SK-N-SH treated with all-trans-retinoic acid at 6 μM for 48 hours (cell line): ENCODE measurements around the gene GPR152.

ENCODE experiments used
- ATAC-seq: fragments of 200-7000 bp; cut with Tn5 transposase; 3 replicates; pipeline ENCODE4 v1.9.1; 2020; ENCODE audit warnings: mild to moderate bottlenecking, moderate library complexity
- ARNTL ChIP-seq: fragments of 450-650 bp; formaldehyde crosslinking; IDR thresholded peaks from 2 replicates; pipeline ENCODE4 v1.5.0; 2020; ENCODE audit warnings: low read depth, mild to moderate bottlenecking, moderate library complexity, borderline replicate concordance
- BACH2 ChIP-seq: fragments of 250-450 bp; sonication (Bioruptor Pico); IDR thresholded peaks from 2 replicates; pipeline ENCODE4 v1.9.0; 2021; ENCODE audit warnings: mild to moderate bottlenecking, borderline replicate concordance
- CSDC2 ChIP-seq: fragments of 250-450 bp; sonication (Bioruptor Pico); IDR thresholded peaks from 2 replicates; pipeline ENCODE4 v1.5.0; 2020; ENCODE audit warnings: mild to moderate bottlenecking, moderate library complexity
- ESRRG ChIP-seq: fragments of 250-450 bp; sonication (Bioruptor Pico); IDR thresholded peaks from 2 replicates; pipeline ENCODE4 v1.6.1; 2021; ENCODE audit warnings: mild to moderate bottlenecking
- GLIS3 ChIP-seq: fragments of 250-450 bp; sonication (Bioruptor Pico); IDR thresholded peaks from 2 replicates; pipeline ENCODE4 v1.5.0; 2020; ENCODE audit warnings: mild to moderate bottlenecking, moderate library complexity
- ISL1 ChIP-seq: fragments of 250-450 bp; sonication (Bioruptor Pico); IDR thresholded peaks from 2 replicates; pipeline ENCODE4 v2.1.2; 2022; ENCODE audit warnings: mild to moderate bottlenecking, moderate library complexity
- OSR1 ChIP-seq: fragments of 250-450 bp; sonication (Bioruptor Pico); IDR thresholded peaks from 2 replicates; pipeline ENCODE4 v1.8.0; 2022; ENCODE audit warnings: moderate library complexity, mild to moderate bottlenecking, inconsistent platforms
- PPARA ChIP-seq: fragments of 250-450 bp; sonication (Bioruptor Pico); IDR thresholded peaks from 2 replicates; pipeline ENCODE4 v1.5.0; 2020; ENCODE audit warnings: mild to moderate bottlenecking, borderline replicate concordance
- RARB ChIP-seq: fragments of 250-450 bp; sonication (Bioruptor Pico); IDR thresholded peaks from 2 replicates; pipeline ENCODE4 v1.8.0; 2021; ENCODE audit warnings: mild to moderate bottlenecking, moderate library complexity
- SNAI2 ChIP-seq: fragments of 250-450 bp; sonication (Bioruptor Pico); IDR thresholded peaks from 2 replicates; pipeline ENCODE4 v1.5.0; 2020; ENCODE audit warnings: mild to moderate bottlenecking, moderate library complexity
- TCF4 ChIP-seq: fragments of 250-450 bp; sonication (Bioruptor Pico); IDR thresholded peaks from 2 replicates; pipeline ENCODE4 v1.8.0; 2021; ENCODE audit warnings: mild to moderate bottlenecking, moderate library complexity, borderline replicate concordance
- ZC3H10 ChIP-seq: fragments of 250-450 bp; sonication (Bioruptor Pico); IDR thresholded peaks from 2 replicates; pipeline ENCODE4 v1.5.1; 2021; ENCODE audit warnings: mild to moderate bottlenecking, moderate library complexity
- ZFP3 ChIP-seq: fragments of 250-450 bp; sonication (Bioruptor Pico); IDR thresholded peaks from 2 replicates; pipeline ENCODE4 v1.5.0; 2020; ENCODE audit warnings: mild to moderate bottlenecking, moderate library complexity
- ZFP30 ChIP-seq: fragments of 450-650 bp; formaldehyde crosslinking; IDR thresholded peaks from 2 replicates; pipeline ENCODE4 v1.5.0; 2022; ENCODE audit warnings: mild to moderate bottlenecking, moderate library complexity
- ZNF565 ChIP-seq: fragments of 450-650 bp; formaldehyde crosslinking; conservative IDR thresholded peaks from 2 replicates; pipeline ENCODE4 v1.5.0; 2020; ENCODE audit warnings: low read depth, mild to moderate bottlenecking, moderate library complexity
- ZNF70 ChIP-seq: fragments of 450-650 bp; formaldehyde crosslinking; IDR thresholded peaks from 2 replicates; pipeline ENCODE4 v1.5.0; 2020; ENCODE audit warnings: mild to moderate bottlenecking, moderate library complexity
- ZNF8 ChIP-seq: fragments of 450-650 bp; formaldehyde crosslinking; IDR thresholded peaks from 2 replicates; pipeline ENCODE4 v1.5.0; 2020; ENCODE audit warnings: mild to moderate bottlenecking, moderate library complexity
- TF ChIP-seq, protein P1 (sequence below): fragments of 250-450 bp; sonication (Bioruptor Pico); IDR thresholded peaks from 2 replicates; pipeline ENCODE4 v1.8.0; 2021; ENCODE audit warnings: low read depth, mild to moderate bottlenecking, moderate library complexity, borderline replicate concordance
- TF ChIP-seq, protein P2 (sequence below): fragments of 250-450 bp; sonication (Bioruptor Pico); IDR thresholded peaks from 2 replicates; pipeline ENCODE4 v1.5.1; 2021; ENCODE audit warnings: mild to moderate bottlenecking, moderate library complexity
- TF ChIP-seq, protein P3 (sequence below): fragments of 250-450 bp; sonication (Bioruptor Pico); IDR thresholded peaks from 2 replicates; pipeline ENCODE4 v1.5.1; 2020; ENCODE audit warnings: low read depth, mild to moderate bottlenecking, moderate library complexity
- TF ChIP-seq, protein P4 (sequence below): fragments of 250-450 bp; sonication (Bioruptor Pico); IDR thresholded peaks from 2 replicates; pipeline ENCODE4 v1.5.0; 2020; ENCODE audit warnings: mild to moderate bottlenecking, moderate library complexity
- TF ChIP-seq, protein P5 (sequence below): fragments of 250-450 bp; sonication (Bioruptor Pico); IDR thresholded peaks from 2 replicates; pipeline ENCODE4 v1.8.0; 2020; ENCODE audit warnings: mild to moderate bottlenecking, moderate library complexity, borderline replicate concordance

GPR152 gene

DNA sequence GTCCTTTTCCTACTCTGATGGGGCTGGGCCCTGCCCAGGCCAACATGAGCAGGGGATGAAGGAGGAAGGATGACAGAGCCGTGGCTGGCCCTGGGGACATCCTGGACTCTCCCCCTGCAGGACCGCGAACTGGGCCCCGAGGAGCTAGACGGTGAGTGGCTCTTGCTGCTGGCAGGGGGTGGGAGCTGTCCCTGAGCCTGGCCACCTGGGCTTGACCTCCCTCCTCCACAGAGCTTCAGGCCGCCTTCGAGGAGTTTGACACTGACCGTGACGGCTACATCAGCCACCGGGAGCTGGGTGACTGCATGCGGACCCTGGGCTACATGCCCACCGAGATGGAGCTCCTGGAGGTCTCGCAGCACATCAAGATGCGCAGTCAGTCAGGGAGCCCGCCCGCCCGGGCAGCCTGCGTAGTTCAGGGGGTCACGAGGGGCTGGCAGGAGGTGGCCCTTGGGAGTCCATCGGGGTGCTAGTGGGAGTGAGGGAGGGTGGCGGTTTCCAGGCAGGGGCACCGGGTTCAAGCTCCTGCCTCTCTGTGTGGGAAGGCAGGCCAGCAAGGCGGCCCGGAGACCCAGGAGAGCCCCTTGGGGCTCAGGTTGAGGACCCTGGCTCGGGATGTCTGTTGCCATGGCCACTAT, 3.7 kb upstream of the GPR152 start:
- no peak for TF ChIP-seq CSDC2
- TF ChIP-seq RARB (CRISPR knock-in tag), result no peak
- no peak for ATAC-seq

DNA sequence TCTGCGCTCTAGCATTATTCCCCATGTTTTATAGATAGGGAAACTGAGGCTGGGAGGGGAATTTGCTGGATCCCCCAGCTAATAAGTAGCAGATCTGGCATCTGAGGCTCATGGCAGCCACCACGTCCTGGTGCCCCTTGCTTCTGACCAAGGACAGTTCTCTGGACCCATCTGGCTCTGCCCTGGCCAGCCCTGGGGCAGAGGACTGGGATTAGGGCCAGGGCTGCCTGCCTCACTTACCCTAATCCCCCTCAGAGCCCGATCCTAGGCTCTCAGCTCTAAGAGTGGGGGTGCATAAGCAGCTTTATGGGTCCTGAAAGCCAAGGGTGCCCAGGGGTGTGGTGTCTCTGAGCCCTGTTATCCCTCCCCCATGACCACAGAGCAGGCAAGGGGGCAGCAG, 2.5 kb upstream of the GPR152 start, which contains the start of gene CABP4:
CABP4 (plus strand) TSS at position 301 of the 400 bp plus-strand sequence; CDS start at position 371, 70 bp downstream.
- no peak for TF ChIP-seq GLIS3 (CRISPR knock-in tag)
- TF ChIP-seq PPARA, result no peak
- TF ChIP-seq ARNTL (CRISPR knock-in tag), result no peak
- no peak for TF ChIP-seq ZFP3 (CRISPR knock-in tag)
- TF ChIP-seq, protein P1, sequence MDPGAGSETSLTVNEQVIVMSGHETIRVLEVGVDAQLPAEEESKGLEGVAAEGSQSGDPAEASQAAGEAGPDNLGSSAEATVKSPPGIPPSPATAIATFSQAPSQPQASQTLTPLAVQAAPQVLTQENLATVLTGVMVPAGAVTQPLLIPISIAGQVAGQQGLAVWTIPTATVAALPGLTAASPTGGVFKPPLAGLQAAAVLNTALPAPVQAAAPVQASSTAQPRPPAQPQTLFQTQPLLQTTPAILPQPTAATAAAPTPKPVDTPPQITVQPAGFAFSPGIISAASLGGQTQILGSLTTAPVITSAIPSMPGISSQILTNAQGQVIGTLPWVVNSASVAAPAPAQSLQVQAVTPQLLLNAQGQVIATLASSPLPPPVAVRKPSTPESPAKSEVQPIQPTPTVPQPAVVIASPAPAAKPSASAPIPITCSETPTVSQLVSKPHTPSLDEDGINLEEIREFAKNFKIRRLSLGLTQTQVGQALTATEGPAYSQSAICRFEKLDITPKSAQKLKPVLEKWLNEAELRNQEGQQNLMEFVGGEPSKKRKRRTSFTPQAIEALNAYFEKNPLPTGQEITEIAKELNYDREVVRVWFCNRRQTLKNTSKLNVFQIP (CRISPR knock-in tag), result no peak
- TF ChIP-seq ESRRG (CRISPR knock-in tag), result no peak
- no peak for TF ChIP-seq ZC3H10 (CRISPR knock-in tag)
- TF ChIP-seq RARB (CRISPR knock-in tag), result no peak
- TF ChIP-seq ZNF70 (CRISPR knock-in tag), result no peak
- no peak for TF ChIP-seq TCF4 (CRISPR knock-in tag)
- TF ChIP-seq CSDC2, result no peak
- TF ChIP-seq ZNF8, result no peak
- no peak for TF ChIP-seq ISL1 (CRISPR knock-in tag)
- TF ChIP-seq, protein P2, sequence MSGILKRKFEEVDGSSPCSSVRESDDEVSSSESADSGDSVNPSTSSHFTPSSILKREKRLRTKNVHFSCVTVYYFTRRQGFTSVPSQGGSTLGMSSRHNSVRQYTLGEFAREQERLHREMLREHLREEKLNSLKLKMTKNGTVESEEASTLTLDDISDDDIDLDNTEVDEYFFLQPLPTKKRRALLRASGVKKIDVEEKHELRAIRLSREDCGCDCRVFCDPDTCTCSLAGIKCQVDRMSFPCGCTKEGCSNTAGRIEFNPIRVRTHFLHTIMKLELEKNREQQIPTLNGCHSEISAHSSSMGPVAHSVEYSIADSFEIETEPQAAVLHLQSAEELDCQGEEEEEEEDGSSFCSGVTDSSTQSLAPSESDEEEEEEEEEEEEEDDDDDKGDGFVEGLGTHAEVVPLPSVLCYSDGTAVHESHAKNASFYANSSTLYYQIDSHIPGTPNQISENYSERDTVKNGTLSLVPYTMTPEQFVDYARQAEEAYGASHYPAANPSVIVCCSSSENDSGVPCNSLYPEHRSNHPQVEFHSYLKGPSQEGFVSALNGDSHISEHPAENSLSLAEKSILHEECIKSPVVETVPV (CRISPR knock-in tag), result no peak
- no peak for TF ChIP-seq ZFP30 (CRISPR knock-in tag)
- no peak for TF ChIP-seq ZNF565 (CRISPR knock-in tag)
- TF ChIP-seq SNAI2, result no peak
- no peak for TF ChIP-seq BACH2 (CRISPR knock-in tag)
- ATAC-seq, result no peak

DNA sequence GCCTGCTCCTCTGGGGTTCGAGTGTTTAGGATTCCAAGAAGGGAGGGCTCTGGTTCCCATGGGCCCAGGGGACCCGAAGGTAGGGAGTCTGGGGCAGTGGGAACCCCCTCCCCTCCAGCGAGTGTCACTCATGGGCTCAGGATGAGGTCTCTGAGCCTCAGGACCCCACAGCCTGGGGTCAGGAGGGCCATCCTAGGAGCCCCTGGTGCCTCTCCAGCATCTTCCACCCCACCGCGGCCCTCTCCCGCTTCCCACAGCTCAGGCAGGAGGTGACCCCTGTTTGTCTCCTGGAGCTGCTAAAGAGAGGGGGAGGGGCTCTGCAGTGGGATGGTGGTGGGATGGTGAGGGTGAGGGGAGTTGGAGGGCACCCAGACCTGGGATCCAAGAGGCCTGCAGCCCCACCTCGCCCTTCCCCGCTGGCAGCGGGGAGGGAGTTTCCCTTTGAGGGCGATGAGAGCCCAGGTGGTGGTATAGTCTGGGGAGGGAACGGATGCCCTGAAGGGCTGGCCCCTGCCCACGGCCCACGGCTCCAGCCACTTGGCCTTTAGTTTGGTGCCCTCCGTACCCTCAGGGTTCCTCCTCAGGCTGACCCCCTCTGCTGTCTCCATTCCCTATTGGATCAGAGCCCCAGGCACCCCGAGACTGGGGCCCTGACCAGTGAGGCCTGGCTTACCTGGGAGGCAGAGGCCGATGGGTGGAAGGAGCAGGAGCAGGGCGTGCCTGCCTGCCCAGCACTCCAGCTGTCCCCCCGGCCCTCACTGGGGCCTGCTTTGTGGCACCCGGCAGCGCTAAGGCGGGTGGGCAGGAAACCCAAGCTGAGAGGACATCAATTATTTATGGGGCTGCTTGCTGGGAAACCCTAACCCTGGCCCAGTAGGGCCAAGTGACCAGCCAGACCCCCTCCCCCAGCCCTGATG, 1.5 kb upstream of the GPR152 start:
- ATAC-seq, result no peak
- TF ChIP-seq BACH2 (CRISPR knock-in tag), result no peak

DNA sequence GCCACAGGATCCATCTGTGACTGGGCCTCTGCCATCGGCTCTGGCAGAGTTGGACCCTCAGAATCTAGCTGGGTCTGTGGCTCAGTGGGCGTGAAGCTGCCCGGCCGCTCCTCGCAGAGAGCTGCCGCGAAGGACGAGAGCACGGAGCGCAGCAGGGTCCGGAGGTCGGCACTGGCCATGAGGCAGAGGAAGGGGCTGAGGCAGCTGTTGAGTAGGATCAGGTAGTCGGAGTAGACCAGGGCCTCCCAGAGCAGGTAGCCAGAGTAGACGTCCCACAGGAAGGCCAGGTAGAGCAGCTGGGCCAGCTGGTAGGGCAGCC, 912 bp downstream of the GPR152 start:
- no peak for ATAC-seq

More for the DNA sequence above, 912 bp downstream of the GPR152 start:
- no peak for TF ChIP-seq ISL1 (CRISPR knock-in tag)
- TF ChIP-seq, protein P3, sequence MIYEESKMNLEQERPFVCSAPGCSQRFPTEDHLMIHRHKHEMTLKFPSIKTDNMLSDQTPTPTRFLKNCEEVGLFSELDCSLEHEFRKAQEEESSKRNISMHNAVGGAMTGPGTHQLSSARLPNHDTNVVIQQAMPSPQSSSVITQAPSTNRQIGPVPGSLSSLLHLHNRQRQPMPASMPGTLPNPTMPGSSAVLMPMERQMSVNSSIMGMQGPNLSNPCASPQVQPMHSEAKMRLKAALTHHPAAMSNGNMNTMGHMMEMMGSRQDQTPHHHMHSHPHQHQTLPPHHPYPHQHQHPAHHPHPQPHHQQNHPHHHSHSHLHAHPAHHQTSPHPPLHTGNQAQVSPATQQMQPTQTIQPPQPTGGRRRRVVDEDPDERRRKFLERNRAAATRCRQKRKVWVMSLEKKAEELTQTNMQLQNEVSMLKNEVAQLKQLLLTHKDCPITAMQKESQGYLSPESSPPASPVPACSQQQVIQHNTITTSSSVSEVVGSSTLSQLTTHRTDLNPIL (CRISPR knock-in tag), result no peak
- no peak for TF ChIP-seq ZNF565 (CRISPR knock-in tag)
- TF ChIP-seq, protein P1 (CRISPR knock-in tag), result no peak
- TF ChIP-seq, protein P4, sequence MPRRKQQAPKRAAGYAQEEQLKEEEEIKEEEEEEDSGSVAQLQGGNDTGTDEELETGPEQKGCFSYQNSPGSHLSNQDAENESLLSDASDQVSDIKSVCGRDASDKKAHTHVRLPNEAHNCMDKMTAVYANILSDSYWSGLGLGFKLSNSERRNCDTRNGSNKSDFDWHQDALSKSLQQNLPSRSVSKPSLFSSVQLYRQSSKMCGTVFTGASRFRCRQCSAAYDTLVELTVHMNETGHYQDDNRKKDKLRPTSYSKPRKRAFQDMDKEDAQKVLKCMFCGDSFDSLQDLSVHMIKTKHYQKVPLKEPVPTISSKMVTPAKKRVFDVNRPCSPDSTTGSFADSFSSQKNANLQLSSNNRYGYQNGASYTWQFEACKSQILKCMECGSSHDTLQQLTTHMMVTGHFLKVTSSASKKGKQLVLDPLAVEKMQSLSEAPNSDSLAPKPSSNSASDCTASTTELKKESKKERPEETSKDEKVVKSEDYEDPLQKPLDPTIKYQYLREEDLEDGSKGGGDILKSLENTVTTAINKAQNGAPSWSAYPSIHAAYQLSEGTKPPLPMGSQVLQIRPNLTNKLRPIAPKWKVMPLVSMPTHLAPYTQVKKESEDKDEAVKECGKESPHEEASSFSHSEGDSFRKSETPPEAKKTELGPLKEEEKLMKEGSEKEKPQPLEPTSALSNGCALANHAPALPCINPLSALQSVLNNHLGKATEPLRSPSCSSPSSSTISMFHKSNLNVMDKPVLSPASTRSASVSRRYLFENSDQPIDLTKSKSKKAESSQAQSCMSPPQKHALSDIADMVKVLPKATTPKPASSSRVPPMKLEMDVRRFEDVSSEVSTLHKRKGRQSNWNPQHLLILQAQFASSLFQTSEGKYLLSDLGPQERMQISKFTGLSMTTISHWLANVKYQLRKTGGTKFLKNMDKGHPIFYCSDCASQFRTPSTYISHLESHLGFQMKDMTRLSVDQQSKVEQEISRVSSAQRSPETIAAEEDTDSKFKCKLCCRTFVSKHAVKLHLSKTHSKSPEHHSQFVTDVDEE (CRISPR knock-in tag), result no peak
- TF ChIP-seq, protein P5, sequence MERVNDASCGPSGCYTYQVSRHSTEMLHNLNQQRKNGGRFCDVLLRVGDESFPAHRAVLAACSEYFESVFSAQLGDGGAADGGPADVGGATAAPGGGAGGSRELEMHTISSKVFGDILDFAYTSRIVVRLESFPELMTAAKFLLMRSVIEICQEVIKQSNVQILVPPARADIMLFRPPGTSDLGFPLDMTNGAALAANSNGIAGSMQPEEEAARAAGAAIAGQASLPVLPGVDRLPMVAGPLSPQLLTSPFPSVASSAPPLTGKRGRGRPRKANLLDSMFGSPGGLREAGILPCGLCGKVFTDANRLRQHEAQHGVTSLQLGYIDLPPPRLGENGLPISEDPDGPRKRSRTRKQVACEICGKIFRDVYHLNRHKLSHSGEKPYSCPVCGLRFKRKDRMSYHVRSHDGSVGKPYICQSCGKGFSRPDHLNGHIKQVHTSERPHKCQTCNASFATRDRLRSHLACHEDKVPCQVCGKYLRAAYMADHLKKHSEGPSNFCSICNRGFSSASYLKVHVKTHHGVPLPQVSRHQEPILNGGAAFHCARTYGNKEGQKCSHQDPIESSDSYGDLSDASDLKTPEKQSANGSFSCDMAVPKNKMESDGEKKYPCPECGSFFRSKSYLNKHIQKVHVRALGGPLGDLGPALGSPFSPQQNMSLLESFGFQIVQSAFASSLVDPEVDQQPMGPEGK, result no peak
- no peak for TF ChIP-seq OSR1
- no peak for TF ChIP-seq ZNF8
- no peak for TF ChIP-seq ZFP30 (CRISPR knock-in tag)
- no peak for TF ChIP-seq ARNTL (CRISPR knock-in tag)
- no peak for TF ChIP-seq GLIS3 (CRISPR knock-in tag)
- TF ChIP-seq RARB (CRISPR knock-in tag), result no peak
- TF ChIP-seq ESRRG (CRISPR knock-in tag), result no peak
- no peak for TF ChIP-seq TCF4 (CRISPR knock-in tag)
- no peak for TF ChIP-seq CSDC2
- TF ChIP-seq ZNF70 (CRISPR knock-in tag), result no peak
- no peak for TF ChIP-seq ZC3H10 (CRISPR knock-in tag)
- TF ChIP-seq SNAI2, result no peak
